ENCODE measurements around the gene DUSP22.

DUSP22 gene

DNA sequence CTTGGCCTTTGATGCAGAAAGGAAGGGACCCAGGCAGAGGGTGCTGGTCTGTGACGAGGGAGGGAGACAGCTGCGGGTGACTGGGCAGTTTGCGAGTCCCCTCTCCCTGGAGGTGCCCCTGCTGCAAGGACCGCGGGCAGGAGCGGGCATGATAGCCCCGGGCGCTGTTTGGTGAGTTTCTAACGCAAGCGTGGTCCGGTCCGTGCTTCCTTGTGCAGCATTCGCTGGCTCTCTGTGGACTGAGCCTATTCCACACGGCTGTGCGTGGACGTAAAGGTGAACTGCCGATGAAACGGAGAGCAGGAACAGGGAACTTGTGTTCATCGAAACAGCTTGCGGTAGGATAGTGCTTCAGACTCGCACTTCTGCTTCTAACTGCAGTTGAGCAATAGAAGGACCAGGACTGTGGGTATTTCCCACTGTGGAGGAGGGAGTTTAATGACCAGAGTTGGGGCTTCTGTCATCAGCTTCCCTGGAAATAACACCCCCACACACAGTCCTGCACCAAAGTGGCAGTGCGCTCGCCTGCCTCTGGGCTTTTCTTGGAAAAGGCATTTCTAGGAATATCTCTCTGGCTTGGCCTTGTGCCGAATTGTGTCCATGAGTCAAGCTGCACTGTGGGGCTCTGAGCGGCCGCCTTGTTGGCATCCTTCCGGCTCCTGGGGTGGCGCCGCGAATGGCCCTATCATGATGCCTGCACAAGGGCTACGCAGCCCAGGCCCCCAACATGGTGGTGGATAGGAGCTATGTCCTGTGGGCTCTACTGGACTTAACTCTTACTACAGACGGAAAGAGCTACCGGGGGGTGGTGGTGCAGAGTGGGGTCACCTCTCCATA, 48.9 kb downstream of the DUSP22 start:
- no peak for DNase-seq

GRCh38 chr6:341914-342831, 49.9 kb downstream of the DUSP22 start:
- no peak for DNase-seq

DNA sequence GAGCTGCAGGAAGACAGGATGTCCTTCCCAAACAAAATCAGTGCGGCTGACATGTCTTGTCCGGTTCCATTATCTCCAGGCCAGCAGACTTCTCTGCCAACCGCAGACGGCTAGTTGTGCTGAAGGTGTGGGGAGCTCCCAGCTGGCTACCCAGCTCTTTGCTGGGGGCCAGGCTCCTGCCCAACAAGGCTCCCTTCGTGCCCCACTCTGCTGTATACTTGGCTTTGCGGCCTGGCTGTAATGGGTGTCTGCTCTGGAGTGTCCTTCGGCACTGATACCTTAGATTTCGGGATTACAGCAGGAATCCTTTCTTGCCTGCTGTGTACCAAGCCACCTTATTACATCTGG, 50.5 kb downstream of the DUSP22 start:
- no peak for DNase-seq

DNA sequence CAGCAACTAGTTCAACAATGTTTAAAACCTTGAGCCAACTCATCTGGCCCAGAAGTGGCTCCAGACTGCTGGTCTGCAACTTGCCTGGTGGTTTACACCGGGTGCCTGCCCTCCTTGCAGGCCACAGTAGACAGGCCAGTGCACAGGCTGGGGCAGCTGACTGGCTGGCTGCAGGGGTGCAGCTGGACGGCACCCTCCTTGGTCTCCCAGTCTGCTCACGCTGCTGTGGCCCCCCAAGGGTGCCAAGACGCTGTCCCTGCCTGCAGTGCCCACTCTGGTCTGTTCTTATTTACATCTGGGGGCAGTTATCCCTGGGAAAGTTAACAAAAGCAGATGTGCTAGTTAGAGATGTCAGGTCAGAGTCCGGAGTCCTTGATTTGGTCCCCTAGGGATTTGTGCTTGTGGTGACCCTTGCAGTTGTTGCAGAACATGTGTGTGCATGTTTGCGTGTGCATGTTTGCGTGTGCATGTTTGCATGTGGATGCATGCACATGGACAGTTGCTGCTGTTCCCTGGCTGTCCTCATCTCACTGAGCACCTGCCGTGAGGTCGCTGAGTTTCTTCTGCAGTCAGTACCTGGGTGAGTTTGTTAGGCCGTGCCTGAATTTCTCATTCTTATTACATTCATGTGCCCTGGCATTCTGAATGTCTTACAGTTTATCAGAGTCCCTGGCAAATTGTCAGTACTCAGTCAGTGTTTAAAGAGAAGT, 51.1 kb downstream of the DUSP22 start:
- DNase-seq: no peak

DNA sequence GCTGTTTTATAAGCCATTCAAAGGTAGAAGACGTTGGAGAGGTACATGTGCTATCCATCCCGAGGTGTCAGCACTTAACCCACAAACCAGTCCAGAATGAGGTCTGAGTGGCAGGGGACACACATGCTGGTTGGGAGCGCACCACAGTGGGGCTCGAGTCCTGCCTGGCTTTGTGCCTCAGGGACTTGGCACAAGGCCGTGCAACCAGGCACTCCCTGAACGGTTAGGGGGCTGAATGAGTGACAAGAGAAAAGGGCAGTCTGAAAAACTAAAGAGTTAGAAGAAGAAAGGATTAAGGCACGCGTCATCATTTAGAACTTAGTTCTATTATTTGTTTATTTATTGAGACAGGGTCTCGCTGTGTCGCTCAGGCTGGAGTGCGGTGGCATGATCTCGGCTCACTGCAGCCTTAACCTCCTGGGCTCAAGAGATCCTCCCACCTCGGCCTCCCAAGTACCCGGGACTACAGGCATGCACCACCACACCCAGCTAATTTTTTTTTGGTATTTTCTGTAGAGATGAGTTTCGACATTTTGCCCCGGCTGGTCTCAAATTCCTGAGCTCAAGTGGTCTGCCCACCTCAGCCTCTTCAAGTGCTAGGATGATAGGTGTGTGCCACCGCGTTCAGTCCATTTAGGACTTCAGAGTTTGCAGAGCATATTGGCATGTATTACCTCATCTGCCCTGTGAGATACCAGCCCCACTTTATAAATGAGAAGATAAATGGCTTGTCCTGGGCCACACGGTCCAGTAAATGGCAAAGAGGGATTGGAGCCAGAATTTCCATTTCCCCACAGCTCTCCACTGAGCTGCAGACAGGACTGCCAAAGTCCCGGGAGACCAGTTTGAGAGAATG, 51.9 kb downstream of the DUSP22 start:
- DNase-seq: no peak

DNA sequence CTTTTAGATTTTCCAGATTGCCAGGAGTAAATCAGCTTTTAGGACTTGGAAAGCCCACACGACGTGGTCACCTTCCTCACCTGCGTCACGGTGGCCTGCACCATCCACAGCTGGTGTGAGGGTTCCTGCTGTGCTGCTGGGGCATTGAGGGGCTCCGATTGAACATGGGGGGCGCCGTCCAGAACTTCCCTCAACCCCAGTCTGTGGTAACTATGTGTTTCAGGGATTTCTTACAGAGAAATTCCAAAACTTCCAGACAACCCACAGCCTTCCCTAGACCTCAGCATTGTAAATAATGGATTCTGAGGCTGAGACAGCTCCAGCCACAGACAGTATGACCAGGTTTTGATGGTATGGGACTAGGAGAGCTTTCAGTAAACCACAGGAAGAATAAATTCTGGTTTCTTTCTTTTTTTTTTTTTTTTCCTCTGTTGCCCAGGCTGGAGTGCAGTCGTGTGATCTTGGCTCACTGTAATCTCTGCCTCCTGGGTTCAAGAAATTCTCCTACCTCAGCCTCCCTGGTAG, 52.6 kb downstream of the DUSP22 start:
- no peak for DNase-seq

DNA sequence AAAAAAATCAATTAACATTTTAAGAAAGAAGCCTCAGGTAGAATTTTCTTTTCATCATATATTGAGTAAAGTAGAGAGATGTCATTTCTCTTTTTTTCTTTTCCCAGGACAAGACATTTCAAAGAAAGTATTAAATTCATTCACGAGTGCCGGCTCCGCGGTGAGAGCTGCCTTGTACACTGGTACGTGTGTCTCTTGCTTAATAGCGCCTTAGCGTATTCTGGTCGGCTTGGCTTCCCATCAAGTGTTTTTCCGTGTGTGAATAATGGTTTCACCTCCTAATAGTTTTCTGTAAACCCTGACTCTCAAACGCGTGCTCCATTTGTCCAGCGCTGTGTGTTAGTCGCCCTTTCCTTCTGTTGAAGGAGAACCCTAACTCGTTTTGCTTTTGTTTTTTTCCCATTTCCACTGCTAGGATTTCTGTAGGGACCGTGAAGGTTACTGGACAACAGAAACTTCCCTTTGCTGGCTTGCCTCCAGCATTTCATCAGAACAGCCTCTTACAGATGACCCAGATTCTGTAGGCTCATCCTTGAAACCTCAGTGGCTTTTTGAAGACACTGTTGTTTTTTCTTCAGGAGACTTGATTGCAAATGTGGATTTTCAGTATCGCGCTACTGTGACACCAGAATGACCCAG, 53.6 kb downstream of the DUSP22 start:
- DNase-seq: no peak

DNA sequence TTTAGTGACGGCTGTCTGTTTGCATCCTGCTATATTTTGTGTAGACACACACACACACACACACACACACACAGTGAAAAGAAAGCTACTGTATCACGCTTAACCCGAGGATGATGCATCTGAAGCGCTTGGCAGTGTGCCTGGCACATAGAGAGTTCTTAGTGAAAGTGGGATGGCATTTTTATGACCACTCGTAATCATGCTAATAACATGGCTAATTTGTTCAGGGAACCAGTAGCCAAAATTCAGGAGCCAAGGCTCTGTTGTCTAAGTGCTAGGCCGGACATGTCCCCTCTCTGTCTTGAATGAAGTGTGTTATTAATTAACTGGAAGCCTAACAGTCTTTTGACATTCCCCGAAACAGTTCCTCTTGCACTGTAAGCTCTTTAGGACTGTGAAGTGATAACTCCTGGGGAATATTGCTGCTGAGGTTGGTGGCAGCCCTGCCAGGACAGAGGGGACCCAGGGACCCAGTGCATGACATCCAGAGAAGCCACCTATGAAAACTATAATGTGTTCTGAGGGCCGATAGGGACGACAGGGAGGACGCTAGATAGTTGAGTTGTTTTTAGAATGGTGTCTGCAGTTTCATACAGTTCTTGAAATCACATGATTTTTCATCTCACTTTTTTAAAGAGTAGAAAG, 54.2 kb downstream of the DUSP22 start:
- no peak for DNase-seq

DNA sequence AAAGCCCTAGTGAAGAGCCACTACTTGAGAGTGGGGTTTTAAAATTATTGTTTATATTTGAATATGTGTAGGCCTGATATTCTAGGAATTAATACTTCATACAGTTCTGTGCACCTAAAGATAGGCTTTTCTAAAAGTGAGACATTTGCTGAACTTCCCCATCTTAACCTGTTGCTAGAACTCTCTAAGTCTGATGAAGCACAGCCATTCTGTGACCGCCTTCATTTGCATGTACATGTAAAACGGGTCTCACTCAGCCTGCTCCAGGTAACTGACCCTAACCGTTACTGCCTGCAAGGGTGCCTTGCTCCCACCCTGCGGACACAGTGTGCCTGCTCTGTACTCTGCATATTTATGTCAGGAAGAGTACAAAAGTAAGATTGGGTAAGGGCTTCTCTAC, 54.9 kb downstream of the DUSP22 start:
- DNase-seq: no peak

DNA sequence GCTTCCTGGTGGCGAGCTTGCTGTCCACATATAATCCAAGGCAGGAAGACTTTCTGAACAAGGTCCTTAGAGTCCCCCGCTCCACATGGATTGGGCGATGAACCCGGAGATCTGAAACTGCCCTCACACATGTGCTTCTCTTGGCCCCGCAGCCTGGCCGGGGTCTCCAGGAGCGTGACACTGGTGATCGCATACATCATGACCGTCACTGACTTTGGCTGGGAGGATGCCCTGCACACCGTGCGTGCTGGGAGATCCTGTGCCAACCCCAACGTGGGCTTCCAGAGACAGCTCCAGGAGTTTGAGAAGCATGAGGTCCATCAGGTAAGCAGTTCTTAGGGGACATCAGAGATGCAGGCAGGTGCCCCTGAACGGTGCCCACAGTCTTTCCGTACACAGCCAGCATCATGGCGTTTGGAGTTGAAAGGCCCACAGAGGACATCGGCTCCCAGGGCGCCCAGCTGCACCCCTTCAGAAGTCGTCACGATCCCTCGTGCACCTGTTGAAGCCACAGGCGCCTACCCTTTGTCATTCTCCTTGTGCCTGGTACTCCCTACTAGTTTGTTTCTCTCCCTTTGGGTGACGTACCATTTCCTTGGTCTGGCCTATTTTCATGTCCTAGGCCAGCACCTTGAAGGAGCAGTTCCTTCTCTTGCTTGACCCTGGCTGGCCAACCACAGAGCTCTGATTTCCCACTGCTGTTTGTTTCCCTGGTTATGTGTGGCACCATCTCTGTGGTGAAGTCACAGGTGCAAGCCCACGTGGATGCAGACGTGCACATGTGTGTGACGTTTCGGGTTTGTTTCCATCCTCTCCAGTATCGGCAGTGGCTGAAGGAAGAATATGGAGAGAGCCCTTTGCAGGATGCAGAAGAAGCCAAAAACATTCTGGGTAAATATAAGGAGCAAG, 55.9 kb downstream of the DUSP22 start:
- DNase-seq: no peak

DNA sequence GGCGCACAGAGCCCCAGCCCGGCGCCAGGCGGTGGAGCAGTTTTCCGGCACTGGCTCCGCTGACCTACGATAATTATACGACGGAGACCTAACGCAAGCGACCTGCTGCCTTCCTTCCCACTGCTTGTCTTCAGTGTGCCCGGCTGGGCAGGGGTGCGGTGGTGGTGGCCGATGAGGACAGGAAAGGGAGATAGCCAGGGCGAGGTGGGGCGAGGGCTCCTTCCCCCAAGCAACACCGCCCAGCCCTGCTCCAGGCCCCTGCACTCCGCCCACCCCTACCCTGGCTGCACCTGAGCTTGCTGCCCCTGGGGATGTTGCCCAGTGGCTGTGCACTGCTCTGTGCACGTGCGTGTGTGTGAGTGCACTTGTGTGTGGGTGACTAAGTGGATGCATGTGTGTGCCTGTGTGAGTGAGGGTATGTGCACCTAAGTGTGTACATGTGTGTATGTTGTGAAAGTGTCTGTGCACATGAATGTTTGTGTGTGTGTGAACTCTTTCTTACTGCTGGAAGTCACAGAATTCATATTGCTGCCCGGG, 56.6 kb downstream of the DUSP22 start:
- DNase-seq: no peak

- DNase-seq: no peak
These were observed 57.2 kb downstream of the DUSP22 start for GRCh38 chr6:349491-349921.

DNA sequence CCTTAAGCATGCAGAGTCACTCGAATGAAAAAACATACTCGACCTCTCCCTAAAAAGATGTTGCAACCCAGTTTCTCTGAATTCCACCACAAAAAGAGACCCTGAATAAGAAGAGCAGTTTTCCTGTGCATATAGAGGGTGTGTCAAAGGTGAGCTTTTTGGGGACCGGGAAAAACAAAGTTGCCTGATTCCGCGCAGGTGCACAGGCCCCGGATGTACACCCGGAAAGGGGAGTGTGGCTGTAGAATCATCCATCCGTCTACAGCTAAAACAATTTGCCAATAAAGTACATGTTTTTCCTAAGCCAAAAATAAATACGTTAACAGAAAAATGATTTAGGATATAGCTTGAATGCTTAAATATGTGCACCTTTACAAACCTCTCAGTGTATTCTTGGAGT, 58.1 kb downstream of the DUSP22 start:
- no peak for DNase-seq

- no peak for DNase-seq
These were observed 59.0 kb downstream of the DUSP22 start for GRCh38 chr6:351011-351866.

GRCh38 chr6:351867-352289, 59.6 kb downstream of the DUSP22 start:
- DNase-seq: no peak

DNA sequence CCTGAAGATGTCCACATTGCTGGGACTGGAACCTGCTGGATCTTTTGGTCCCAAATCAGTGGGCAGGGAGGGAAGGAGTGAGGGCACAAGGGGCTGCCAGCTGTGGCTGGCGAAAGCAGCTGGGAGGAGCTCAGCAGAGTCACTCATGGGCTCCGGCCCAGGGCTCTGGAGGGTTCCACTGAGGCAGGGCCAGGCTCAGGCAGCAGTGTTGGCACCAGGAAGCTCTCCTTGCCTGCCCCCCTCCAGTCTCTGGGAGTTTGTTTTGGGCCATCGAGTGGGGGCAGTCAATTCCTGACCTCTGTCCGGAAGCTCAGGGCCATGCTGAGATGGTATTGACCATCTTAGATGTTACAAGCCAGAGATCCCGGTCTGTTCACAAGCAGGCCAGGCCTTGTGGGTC, 60.2 kb downstream of the DUSP22 start:
- DNase-seq: no peak

DNA sequence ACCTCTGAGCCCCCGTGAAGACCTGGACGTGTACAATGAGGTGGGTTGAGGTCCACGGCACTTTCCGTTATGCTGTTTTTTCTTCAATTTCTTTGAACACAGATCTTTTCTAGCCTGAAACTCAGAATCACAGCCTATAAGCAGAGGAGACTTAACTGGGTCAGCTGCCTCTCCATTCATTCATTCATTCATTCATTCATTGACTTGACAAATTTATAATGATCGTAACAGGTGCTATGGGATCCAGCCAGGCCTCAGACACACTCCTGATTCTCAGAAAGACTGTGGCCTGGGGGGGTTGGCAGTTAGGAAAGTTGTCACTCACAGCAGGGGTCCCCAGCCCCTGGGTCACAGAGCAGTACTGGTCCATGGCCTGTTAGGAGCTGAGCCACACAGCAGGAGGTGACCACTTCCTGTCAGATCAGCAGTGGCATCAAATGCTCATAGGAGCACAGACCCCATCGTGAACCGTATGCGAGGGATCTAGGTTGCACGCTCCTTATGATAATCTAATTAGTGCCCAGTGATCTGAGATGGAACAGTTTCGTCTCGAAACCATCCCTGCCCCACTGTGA, 60.7 kb downstream of the DUSP22 start:
- DNase-seq: no peak

Data from activated CD4-positive, alpha-beta T cell treated with anti-CD3 and anti-CD28 coated beads, Interleukin-2, Interleukin-6, amounts not matched to agents 100 ng/mL and 50 ng/mL, durations not matched to agents 16 hours and 8 hours (primary cell).